GM12878 (cell line): ENCODE data around the gene TDRD5. TPM values are rescaled to one million over a fixed set of nuclear protein-coding genes. Genes with fewer than 3 reads are reported as not detected.

ENCODE experiments used
- IKZF1 ChIP-seq: fragments of 450-650 bp; conservative IDR thresholded peaks from 2 replicates; pipeline ENCODE4 v1.6.1; 2017; ENCODE audit warnings: antibody characterized with exemption, mild to moderate bottlenecking
- RELA ChIP-seq: fragments of 450-650 bp; IDR thresholded peaks from 2 replicates; pipeline ENCODE4 v1.8.0; 2014; ENCODE audit warnings: borderline replicate concordance; ENCODE audit not compliant: partially characterized antibody
- polyA plus RNA-seq, 11 experiments: library from polyadenylated mRNA; depleted of rRNA in 4 of 11; unstranded in 6 of 11; stranded (reverse) in 5 of 11; fragments of >200 nt; fragmentation: Nextera tagmentation in 4 of 11; fragmentation: Illumina TruSeq in 1 of 11; extraction: Ambion mirVana in 4 of 11; extraction: Trizol in 1 of 11; gene quantifications; 1 replicate in 1 of 11; 2 replicates in 10 of 11; pipeline versions ENCODE4 v1.2.1 to v1.2.3, GENCODE V29; 2011 to 2016; ENCODE audit warnings: inconsistent platforms in 2 of 11, missing spikeins in 2 of 11, low read depth in 1 of 11
- total RNA-seq, 4 experiments: library from RNA; depleted of rRNA in 3 of 4; stranded (reverse); fragments of >200 nt in 3 of 4; fragmentation: Illumina TruSeq in 1 of 4; extraction: Trizol in 1 of 4; gene quantifications; 2 replicates each; pipeline versions ENCODE4 v1.2.1 to v1.2.3, GENCODE V29; 2013 to 2021
- TF ChIP-seq, protein P1 (sequence below): fragments of 450-650 bp; IDR thresholded peaks from 2 replicates; pipeline ENCODE4 v1.6.1; 2017; ENCODE audit warnings: mild to moderate bottlenecking, moderate library complexity
- TF ChIP-seq, protein P2 (sequence below), 3 experiments: IDR thresholded peaks in 2 of 3; conservative IDR thresholded peaks in 1 of 3; 2 replicates each; pipeline ENCODE4 v1.5.1; 2011; ENCODE audit warnings: low read depth in 3 of 3, low read length in 3 of 3, mild to moderate bottlenecking in 3 of 3, control low read depth in 2 of 3, moderate library complexity in 2 of 3, inconsistent platforms in 1 of 3, mixed read lengths in 1 of 3; ENCODE audit not compliant: control insufficient read depth in 2 of 3, insufficient read depth in 1 of 3; ENCODE audit errors: extremely low read depth in 1 of 3
- TF ChIP-seq, protein P3 (sequence below): IDR thresholded peaks from 2 replicates; pipeline ENCODE4 v1.6.1; 2011; ENCODE audit warnings: borderline replicate concordance, low read depth, mild to moderate bottlenecking, moderate library complexity, mixed read lengths, low read length; ENCODE audit not compliant: insufficient read depth; ENCODE audit errors: extremely low read length

The TDRD5 gene
- total and polyA plus RNA-seq, 10 of the 15 experiments (the other 5 are each of a cell fraction or from before 2014, with no cell fraction given): 0.01 TPM; not detected in 9

DNA sequence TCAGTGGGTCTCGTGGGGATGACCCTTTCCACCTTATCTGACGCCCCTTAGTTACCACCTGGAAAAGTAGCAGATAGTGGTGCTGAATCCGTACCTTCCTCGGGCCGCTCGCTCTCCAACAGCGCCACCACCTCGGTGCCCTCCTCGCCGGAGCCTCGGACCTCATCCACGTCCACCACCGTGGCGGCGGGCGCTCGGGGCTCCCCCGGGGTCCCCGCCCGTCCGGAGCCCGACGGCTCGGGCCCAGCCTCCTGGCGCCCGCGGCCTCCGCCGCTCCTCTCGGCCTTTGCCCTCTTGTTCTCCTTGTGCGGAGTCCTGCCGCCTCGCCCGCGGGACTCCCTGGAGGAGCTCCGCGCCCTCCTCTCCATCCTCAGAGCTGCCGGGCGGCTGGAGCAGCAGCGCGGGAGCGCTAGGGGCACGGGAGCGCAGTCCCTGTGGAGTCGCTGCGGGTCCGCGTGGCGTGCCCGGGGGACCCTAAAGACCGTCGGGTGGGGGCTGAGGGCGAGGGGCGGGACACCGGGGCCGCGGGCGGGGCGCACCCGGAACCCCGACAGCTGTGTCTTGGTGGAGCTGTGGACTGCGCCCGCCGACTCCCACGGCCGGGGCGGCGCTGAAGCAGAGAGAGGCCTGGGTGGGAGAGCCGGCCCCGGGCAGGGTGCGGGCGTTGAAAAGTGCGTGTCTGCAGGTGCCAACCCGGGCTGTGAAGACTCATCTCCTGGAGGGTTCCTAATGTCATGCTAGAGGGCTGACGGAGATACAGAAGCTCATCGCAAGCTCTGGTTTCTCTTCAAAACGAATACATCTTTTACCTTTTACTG lies 15.9 kb upstream of the TDRD5 start, which contains the start of gene NPHS2 (continued):
- TF ChIP-seq, protein P1, sequence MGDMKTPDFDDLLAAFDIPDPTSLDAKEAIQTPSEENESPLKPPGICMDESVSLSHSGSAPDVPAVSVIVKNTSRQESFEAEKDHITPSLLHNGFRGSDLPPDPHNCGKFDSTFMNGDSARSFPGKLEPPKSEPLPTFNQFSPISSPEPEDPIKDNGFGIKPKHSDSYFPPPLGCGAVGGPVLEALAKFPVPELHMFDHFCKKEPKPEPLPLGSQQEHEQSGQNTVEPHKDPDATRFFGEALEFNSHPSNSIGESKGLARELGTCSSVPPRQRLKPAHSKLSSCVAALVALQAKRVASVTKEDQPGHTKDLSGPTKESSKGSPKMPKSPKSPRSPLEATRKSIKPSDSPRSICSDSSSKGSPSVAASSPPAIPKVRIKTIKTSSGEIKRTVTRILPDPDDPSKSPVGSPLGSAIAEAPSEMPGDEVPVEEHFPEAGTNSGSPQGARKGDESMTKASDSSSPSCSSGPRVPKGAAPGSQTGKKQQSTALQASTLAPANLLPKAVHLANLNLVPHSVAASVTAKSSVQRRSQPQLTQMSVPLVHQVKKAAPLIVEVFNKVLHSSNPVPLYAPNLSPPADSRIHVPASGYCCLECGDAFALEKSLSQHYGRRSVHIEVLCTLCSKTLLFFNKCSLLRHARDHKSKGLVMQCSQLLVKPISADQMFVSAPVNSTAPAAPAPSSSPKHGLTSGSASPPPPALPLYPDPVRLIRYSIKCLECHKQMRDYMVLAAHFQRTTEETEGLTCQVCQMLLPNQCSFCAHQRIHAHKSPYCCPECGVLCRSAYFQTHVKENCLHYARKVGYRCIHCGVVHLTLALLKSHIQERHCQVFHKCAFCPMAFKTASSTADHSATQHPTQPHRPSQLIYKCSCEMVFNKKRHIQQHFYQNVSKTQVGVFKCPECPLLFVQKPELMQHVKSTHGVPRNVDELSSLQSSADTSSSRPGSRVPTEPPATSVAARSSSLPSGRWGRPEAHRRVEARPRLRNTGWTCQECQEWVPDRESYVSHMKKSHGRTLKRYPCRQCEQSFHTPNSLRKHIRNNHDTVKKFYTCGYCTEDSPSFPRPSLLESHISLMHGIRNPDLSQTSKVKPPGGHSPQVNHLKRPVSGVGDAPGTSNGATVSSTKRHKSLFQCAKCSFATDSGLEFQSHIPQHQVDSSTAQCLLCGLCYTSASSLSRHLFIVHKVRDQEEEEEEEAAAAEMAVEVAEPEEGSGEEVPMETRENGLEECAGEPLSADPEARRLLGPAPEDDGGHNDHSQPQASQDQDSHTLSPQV: no peak
- TF ChIP-seq, protein P2, sequence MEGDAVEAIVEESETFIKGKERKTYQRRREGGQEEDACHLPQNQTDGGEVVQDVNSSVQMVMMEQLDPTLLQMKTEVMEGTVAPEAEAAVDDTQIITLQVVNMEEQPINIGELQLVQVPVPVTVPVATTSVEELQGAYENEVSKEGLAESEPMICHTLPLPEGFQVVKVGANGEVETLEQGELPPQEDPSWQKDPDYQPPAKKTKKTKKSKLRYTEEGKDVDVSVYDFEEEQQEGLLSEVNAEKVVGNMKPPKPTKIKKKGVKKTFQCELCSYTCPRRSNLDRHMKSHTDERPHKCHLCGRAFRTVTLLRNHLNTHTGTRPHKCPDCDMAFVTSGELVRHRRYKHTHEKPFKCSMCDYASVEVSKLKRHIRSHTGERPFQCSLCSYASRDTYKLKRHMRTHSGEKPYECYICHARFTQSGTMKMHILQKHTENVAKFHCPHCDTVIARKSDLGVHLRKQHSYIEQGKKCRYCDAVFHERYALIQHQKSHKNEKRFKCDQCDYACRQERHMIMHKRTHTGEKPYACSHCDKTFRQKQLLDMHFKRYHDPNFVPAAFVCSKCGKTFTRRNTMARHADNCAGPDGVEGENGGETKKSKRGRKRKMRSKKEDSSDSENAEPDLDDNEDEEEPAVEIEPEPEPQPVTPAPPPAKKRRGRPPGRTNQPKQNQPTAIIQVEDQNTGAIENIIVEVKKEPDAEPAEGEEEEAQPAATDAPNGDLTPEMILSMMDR (IDR thresholded peaks at IDR 0.05 in 2 of 3, conservative IDR thresholded peaks at IDR 0.05 in 1 of 3; ENCODE audit: control insufficient read depth in 2 of 3, extremely low read depth in 1 of 3, insufficient read depth in 1 of 3, low read depth in 3 of 3, low read length in 3 of 3): no peak
- TF ChIP-seq IKZF1 (no peak), RELA (no peak)
- TF ChIP-seq, protein P3, sequence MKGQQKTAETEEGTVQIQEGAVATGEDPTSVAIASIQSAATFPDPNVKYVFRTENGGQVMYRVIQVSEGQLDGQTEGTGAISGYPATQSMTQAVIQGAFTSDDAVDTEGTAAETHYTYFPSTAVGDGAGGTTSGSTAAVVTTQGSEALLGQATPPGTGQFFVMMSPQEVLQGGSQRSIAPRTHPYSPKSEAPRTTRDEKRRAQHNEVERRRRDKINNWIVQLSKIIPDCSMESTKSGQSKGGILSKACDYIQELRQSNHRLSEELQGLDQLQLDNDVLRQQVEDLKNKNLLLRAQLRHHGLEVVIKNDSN: no peak
